Testis (tissue), 3 donors: ENCODE data around the gene FAM120A. TPM values are rescaled to one million over a fixed set of nuclear protein-coding genes. Genes with fewer than 3 reads are reported as not detected.

ENCODE experiments used
- DNase-seq: peaks from one replicate; pipeline ENCODE4 v3.0.0-alpha.2; 2019
- H3K27ac ChIP-seq, 2 donors: fragments of 200-600 bp; sonication (generic); one replicate each; pipeline ENCODE4 v1.5.1; 2019
- H3K27me3 ChIP-seq: fragments of 200-600 bp; sonication (generic); one replicate; pipeline ENCODE4 v1.5.1; 2019
- H3K36me3 ChIP-seq: fragments of 200-600 bp; sonication (generic); one replicate; pipeline ENCODE4 v1.5.1; 2017; ENCODE audit warnings: low read depth; ENCODE audit errors: missing control alignments
- H3K4me1 ChIP-seq: fragments of 200-600 bp; sonication (generic); one replicate; pipeline ENCODE4 v1.5.1; 2019
- H3K4me3 ChIP-seq, 2 donors: fragments of 200-600 bp; sonication (generic); one replicate each; pipeline ENCODE4 v1.5.1; 2017 to 2019
- H3K9me3 ChIP-seq: fragments of 200-600 bp; sonication (generic); one replicate; pipeline ENCODE4 v1.5.1; 2017
- POLR2A ChIP-seq: fragments of 450-650 bp; IDR thresholded peaks from one replicate; pipeline ENCODE4 v1.6.1; 2017; ENCODE audit warnings: antibody characterized with exemption, mild to moderate bottlenecking, moderate library complexity
- WGBS, 2 donors: methylation state at CpG; one replicate each; pipeline ENCODE4 v1.1.5; 2018; 5-methylcytosine and 5-hydroxymethylcytosine counted together
- intact Hi-C: fragments of 100-400 bp; cut with DNase I; formaldehyde crosslinking; loops from one replicate; pipeline ENCODE4 v1.15.1; 2023; ENCODE audit warnings: low total_unique reads
- polyA plus RNA-seq: library from polyadenylated mRNA; stranded (reverse); fragments of 350-450 nt; fragmentation: Illumina TruSeq; extraction: RNeasy Lipid Tissue Mini Kit (QIAGEN cat#74804); gene quantifications from one replicate; pipeline ENCODE4 v1.2.3, GENCODE V29; 2014; ENCODE audit warnings: low read depth, low replicate concordance; ENCODE audit not compliant: insufficient read depth
- total RNA-seq, 2 donors: library from RNA; depleted of rRNA; stranded (reverse); fragments of >200 nt; gene quantifications; one replicate each; pipeline ENCODE4 v1.2.3, GENCODE V29; 2016
- TF ChIP-seq, protein P1 (sequence below), 3 experiments: fragments of 450-650 bp in 2 of 3; fragments of 200-600 bp in 1 of 3; sonication (generic) in 1 of 3; IDR thresholded peaks; one replicate each; pipeline ENCODE4 v1.5.1; 2016 to 2019; ENCODE audit warnings: antibody characterized with exemption in 3 of 3, mild to moderate bottlenecking in 2 of 3, moderate library complexity in 1 of 3

The FAM120A gene
- total and polyA plus RNA-seq, 3 donors from 2014 or later, result 39.3 to 81.5 (median 73.9) TPM

DNA sequence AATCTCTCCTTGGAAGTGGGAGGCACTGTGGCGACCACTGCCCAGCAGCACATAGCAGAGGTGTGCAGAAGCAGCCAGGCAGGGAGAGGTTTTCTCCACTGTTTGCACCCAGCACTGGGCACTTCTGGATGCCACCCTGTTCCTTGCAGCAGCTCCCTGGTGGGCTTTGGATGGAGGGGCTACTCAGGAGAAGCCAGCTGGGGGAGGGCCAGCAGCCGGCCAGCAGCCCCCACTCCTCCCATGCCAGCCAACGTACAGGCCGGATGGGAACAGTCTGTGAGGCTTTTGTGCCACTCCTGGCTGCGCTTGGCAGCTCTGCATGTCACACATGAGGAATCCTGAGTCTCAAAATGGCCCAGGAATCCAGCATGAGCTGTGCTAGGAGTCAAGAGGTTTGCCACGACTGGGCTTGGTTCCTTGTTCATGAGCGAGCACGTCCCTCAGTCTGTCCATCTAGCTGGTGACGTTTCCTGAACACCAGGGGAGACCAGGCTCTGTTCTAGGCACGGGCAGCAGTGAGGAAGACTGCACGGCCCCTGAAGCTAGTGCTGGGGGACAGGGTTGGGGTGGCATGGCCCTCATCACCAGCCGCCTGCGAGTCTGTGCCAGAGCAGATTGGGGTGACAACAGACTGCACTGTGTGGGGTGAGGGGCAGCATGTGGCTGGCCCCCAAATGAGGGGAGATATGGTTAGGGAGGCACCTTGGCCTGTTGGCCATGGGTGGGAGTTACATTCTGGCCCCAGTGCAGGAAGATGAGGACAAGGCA lies 135.0 kb downstream of the FAM120A start:
- H3K36me3 ChIP-seq, result no peaks in the 10 kb centered on the region
- TF ChIP-seq POLR2A, result no peak
- TF ChIP-seq, protein P1, sequence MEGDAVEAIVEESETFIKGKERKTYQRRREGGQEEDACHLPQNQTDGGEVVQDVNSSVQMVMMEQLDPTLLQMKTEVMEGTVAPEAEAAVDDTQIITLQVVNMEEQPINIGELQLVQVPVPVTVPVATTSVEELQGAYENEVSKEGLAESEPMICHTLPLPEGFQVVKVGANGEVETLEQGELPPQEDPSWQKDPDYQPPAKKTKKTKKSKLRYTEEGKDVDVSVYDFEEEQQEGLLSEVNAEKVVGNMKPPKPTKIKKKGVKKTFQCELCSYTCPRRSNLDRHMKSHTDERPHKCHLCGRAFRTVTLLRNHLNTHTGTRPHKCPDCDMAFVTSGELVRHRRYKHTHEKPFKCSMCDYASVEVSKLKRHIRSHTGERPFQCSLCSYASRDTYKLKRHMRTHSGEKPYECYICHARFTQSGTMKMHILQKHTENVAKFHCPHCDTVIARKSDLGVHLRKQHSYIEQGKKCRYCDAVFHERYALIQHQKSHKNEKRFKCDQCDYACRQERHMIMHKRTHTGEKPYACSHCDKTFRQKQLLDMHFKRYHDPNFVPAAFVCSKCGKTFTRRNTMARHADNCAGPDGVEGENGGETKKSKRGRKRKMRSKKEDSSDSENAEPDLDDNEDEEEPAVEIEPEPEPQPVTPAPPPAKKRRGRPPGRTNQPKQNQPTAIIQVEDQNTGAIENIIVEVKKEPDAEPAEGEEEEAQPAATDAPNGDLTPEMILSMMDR (IDR thresholded peaks at IDR 0.05), result no peak
- H3K27ac ChIP-seq, result no peak overlapping the region
- H3K4me1 ChIP-seq, result peaks cover 7% of the 10 kb centered on the region
- H3K27me3 ChIP-seq, result no peaks in the 10 kb centered on the region
- no peak for DNase-seq
- no peaks in the 10 kb centered on the region for H3K9me3 ChIP-seq
- intact Hi-C loops, result no loop called here
- 84 to 94% methylated on average over 2 to 13 of the region's 13 CpGs for WGBS, 2 donors
- H3K4me3 ChIP-seq, result no peak overlapping the region

- no peak for TF ChIP-seq POLR2A
- TF ChIP-seq, protein P1 (IDR thresholded peaks at IDR 0.05), result no peak
- no peaks in the 10 kb centered on the region for H3K27me3 ChIP-seq
- no peaks in the 10 kb centered on the region for H3K9me3 ChIP-seq
- 90 to 91% methylated on average over 7 of the region's 7 CpGs for WGBS, 2 donors
- no peak for DNase-seq
- no peak overlapping the region for H3K4me3 ChIP-seq
- H3K36me3 ChIP-seq, result no peaks in the 10 kb centered on the region
- H3K27ac ChIP-seq, result no peak overlapping the region
- H3K4me1 ChIP-seq, result peaks cover 7% of the 10 kb centered on the region
- intact Hi-C loops, result no loop called here
These were observed 135.8 kb downstream of the FAM120A start for GRCh38 chr9:93587284-93587650.

GRCh38 chr9:93587651-93588347 lies 136.3 kb downstream of the FAM120A start:
- H3K36me3 ChIP-seq, result no peaks in the 10 kb centered on the region

GRCh38 chr9:93588641-93589609 lies 137.4 kb downstream of the FAM120A start:
- Histone ChIP-seq H3K27ac (no peak overlapping the region), H3K9me3 (no peaks in the 10 kb centered on the region), H3K4me3 (no peak overlapping the region), H3K4me1 (peaks cover 7% of the 10 kb centered on the region), H3K36me3 (no peaks in the 10 kb centered on the region), H3K27me3 (no peaks in the 10 kb centered on the region)
- DNase-seq, result no peak
- WGBS, 2 donors, result 73 to 79% methylated on average over 12 of the region's 12 CpGs
- intact Hi-C loops, result no loop called here
- no peak for TF ChIP-seq POLR2A
- TF ChIP-seq, protein P1 (IDR thresholded peaks at IDR 0.05), result no peak

More at GRCh38 chr9:93587651-93588347, 136.3 kb downstream of the FAM120A start:
- WGBS, 2 donors, result 86 to 100% methylated on average over 1 to 11 of the region's 11 CpGs
- H3K4me1 ChIP-seq, result peaks cover 7% of the 10 kb centered on the region
- H3K9me3 ChIP-seq, result no peaks in the 10 kb centered on the region
- no peak for DNase-seq
- TF ChIP-seq, protein P1 (IDR thresholded peaks at IDR 0.05), result peak in 1 of 3 experiments; percentile 3
- no peak for TF ChIP-seq POLR2A
- H3K27me3 ChIP-seq, result no peaks in the 10 kb centered on the region
- no peak overlapping the region for H3K27ac ChIP-seq
- H3K4me3 ChIP-seq, result no peak overlapping the region
- intact Hi-C loops, result no loop called here
